GM04504 (cell line): ENCODE data around the gene DDX51.
"Not testable (repeated sequence)": the region's sequence is repeated elsewhere in the genome, so short reads cannot be mapped to it uniquely, and the experiment has no call there.

Source experiments
- DNase-seq: peaks from one replicate; pipeline ENCODE4 v3.0.0-alpha.2; 2012; ENCODE audit warnings: low read depth

DDX51 gene

GRCh38 chr12:132154941-132155770, 11.0 kb upstream of the DDX51 start:
- no peak for DNase-seq

- DNase-seq, result no peak
Observed at GRCh38 chr12:132154341-132154761, 10.2 kb upstream of the DDX51 start.

GRCh38 chr12:132153501-132154340, 9.6 kb upstream of the DDX51 start:
- DNase-seq, result no peak

- DNase-seq, result no peak
Observed at GRCh38 chr12:132152953-132153352, 8.8 kb upstream of the DDX51 start.

GRCh38 chr12:132152411-132152821, 8.3 kb upstream of the DDX51 start:
- DNase-seq, result no peak

GRCh38 chr12:132151766-132152410, 7.8 kb upstream of the DDX51 start:
- DNase-seq, result no peak

- DNase-seq, result no peak
Observed at GRCh38 chr12:132151145-132151765, 7.1 kb upstream of the DDX51 start.

- DNase-seq, result no peak
Observed at GRCh38 chr12:132150780-132151144, 6.6 kb upstream of the DDX51 start.

- DNase-seq, result not testable (repeated sequence)
Observed at GRCh38 chr12:132149526-132149925, 5.4 kb upstream of the DDX51 start.

- DNase-seq, result no peak
Observed at GRCh38 chr12:132148368-132149045, 4.4 kb upstream of the DDX51 start.

GRCh38 chr12:132147423-132148367, 3.6 kb upstream of the DDX51 start:
- no peak for DNase-seq

GRCh38 chr12:132146772-132147422, 2.8 kb upstream of the DDX51 start:
- no peak for DNase-seq

GRCh38 chr12:132146098-132146497, 2.0 kb upstream of the DDX51 start:
- no peak for DNase-seq

- DNase-seq, result no peak
Observed at GRCh38 chr12:132145334-132145733, 1.2 kb upstream of the DDX51 start.

GRCh38 chr12:132144810-132145168, 670 bp upstream of the DDX51 start:
- DNase-seq, result no peak

- no peak for DNase-seq
Observed at GRCh38 chr12:132143336-132144071, 615 bp downstream of the DDX51 start.

GRCh38 chr12:132142679-132143335, 1.3 kb downstream of the DDX51 start:
- no peak for DNase-seq

GRCh38 chr12:132141976-132142678, 2.0 kb downstream of the DDX51 start:
- no peak for DNase-seq
